H1 (cell line): Measurements from ENCODE around the gene SNED1.

Experiments
- BRCA1 ChIP-seq: IDR thresholded peaks from 2 replicates; pipeline ENCODE4 v1.6.1; 2012; ENCODE audit warnings: low read depth, low read length, improper control_type of control experiment
- CREB1 ChIP-seq: IDR thresholded peaks from 2 replicates; pipeline ENCODE4 v1.6.1; 2012; ENCODE audit warnings: inconsistent platforms
- CTCF ChIP-seq, 3 experiments: IDR thresholded peaks; 1 replicate in 2 of 3; 2 replicates in 1 of 3; pipeline versions ENCODE4 v1.5.1 to v1.6.1; 2011; ENCODE audit warnings: low read length in 3 of 3, mild to moderate bottlenecking in 3 of 3, inconsistent platforms in 2 of 3, low read depth in 1 of 3, moderate library complexity in 1 of 3; ENCODE audit not compliant: insufficient read depth in 1 of 3; ENCODE audit errors: control extremely low read depth in 1 of 3
- E2F6 ChIP-seq: IDR thresholded peaks from 2 replicates; pipeline ENCODE4 v1.6.1; 2012; ENCODE audit warnings: inconsistent platforms
- EZH2 ChIP-seq: fragments of 200-600 bp; sonication (generic); IDR thresholded peaks from 2 replicates; pipeline ENCODE4 v1.7.1; 2012; ENCODE audit warnings: low read depth, mild to moderate bottlenecking, moderate library complexity, low read length, inconsistent platforms; ENCODE audit not compliant: severe bottlenecking
- POLR2A ChIP-seq, 2 experiments: IDR thresholded peaks; 1 replicate in 1 of 2; 2 replicates in 1 of 2; pipeline ENCODE4 v1.6.1; 2011; ENCODE audit warnings: low read depth in 2 of 2, low read length in 2 of 2, mild to moderate bottlenecking in 2 of 2; ENCODE audit errors: control extremely low read depth in 1 of 2
- POU5F1 ChIP-seq: IDR thresholded peaks from 2 replicates; pipeline ENCODE4 v1.6.1; 2011; ENCODE audit warnings: low read depth, mild to moderate bottlenecking, low read length, moderate library complexity
- RAD21 ChIP-seq, 2 experiments: IDR thresholded peaks in 1 of 2; conservative IDR thresholded peaks in 1 of 2; 2 replicates each; pipeline ENCODE4 v1.6.1; 2011; ENCODE audit warnings: low read depth in 2 of 2, low read length in 2 of 2, improper control_type of control experiment in 1 of 2, inconsistent platforms in 1 of 2, mild to moderate bottlenecking in 1 of 2, moderate library complexity in 1 of 2
- SIN3A ChIP-seq, 2 experiments: IDR thresholded peaks in 1 of 2; conservative IDR thresholded peaks in 1 of 2; 2 replicates each; pipeline ENCODE4 v1.6.1; 2011 to 2012; ENCODE audit warnings: low read length in 2 of 2, improper control_type of control experiment in 1 of 2, low read depth in 1 of 2, mild to moderate bottlenecking in 1 of 2
- SP2 ChIP-seq: IDR thresholded peaks from 2 replicates; pipeline ENCODE4 v1.6.1; 2012; ENCODE audit warnings: mild to moderate bottlenecking, low read length, inconsistent platforms
- YY1 ChIP-seq: IDR thresholded peaks from 2 replicates; pipeline ENCODE4 v1.6.1; 2011; ENCODE audit warnings: low read depth, mild to moderate bottlenecking, low read length

GRCh38 chr2:241073166-241074064, 75.0 kb downstream of the SNED1 start:
- TF ChIP-seq CTCF (IDR thresholded peaks at IDR 0.05; ENCODE audit: control extremely low read depth in 1 of 3, insufficient read depth in 1 of 3, low read depth in 1 of 3, low read length in 3 of 3) (no peak), RAD21 (IDR thresholded peaks at IDR 0.05 in 1 of 2, conservative IDR thresholded peaks at IDR 0.05 in 1 of 2; ENCODE audit: low read depth in 2 of 2, low read length in 2 of 2) (no peak), EZH2 (no peak), YY1 (no peak), E2F6 (no peak), POLR2A (IDR thresholded peaks at IDR 0.05; ENCODE audit: control extremely low read depth in 1 of 2, low read depth in 2 of 2, low read length in 2 of 2) (no peak), POU5F1 (no peak), SP2 (no peak), CREB1 (no peak), BRCA1 (no peak), SIN3A (conservative IDR thresholded peaks at IDR 0.05 in 1 of 2, IDR thresholded peaks at IDR 0.05 in 1 of 2; ENCODE audit: low read depth in 1 of 2, low read length in 2 of 2) (no peak)
